ENCODE results near the gene POP7.

The POP7 gene

DNA sequence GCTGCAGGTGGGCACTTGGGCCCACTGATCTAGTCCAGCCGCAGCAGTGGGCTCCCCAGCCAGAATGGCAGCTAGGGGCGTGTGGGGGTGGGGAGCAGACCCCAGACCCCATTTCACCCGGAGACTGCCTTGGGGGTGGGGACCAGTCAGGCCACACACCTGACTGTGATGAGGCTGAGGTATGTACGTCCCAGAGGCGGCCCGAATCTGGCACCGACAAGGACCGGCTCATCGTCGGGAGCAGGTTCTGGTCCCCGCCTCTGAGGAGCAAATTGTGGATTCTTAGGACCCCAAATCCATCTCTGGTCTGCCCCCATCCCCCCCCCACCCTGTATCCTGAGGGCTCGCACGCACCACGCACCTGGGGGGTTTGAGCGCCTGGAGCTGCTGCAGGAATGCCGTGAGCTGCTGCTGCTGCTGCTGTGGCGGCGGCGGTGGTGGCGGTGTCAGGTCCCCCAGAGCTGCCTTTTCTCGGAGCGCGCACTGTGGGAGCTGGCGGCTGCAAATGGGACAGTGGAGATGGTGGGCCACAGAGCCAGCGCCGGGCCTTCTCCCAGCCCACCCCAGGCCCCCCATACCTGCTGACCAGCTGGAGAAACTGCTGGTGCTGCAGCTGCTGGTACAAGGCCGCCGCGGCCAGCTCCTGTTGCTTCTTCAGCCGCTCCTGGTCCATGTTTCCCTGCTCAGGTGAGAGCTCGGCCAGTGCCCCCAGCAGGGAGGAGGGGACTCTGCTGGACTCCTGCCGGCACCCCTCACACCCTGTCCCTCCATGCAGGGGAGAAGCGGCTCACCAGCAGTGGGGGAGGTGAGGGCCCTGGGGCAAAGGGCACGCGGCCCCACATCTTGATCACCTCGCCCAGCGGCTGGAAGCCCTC lies 22.0 kb upstream of the POP7 start:
- Histone ChIP-seq H3K4me1 (ENCODE audit: insufficient read depth, low read length) (peaks cover 17% of the 10 kb centered on the region; the same call in 1 of the 2 replicates), H3K9me3 (ENCODE audit: control insufficient read depth, insufficient read depth, low read length) (no peaks in the 10 kb centered on the region), H3K9ac (ENCODE audit: low read depth, low read length) (no peak overlapping the region), H3K36me3 (ENCODE audit: insufficient read depth, low read length) (peaks cover 14% of the 10 kb centered on the region; the same call in 1 of the 2 replicates)

DNA sequence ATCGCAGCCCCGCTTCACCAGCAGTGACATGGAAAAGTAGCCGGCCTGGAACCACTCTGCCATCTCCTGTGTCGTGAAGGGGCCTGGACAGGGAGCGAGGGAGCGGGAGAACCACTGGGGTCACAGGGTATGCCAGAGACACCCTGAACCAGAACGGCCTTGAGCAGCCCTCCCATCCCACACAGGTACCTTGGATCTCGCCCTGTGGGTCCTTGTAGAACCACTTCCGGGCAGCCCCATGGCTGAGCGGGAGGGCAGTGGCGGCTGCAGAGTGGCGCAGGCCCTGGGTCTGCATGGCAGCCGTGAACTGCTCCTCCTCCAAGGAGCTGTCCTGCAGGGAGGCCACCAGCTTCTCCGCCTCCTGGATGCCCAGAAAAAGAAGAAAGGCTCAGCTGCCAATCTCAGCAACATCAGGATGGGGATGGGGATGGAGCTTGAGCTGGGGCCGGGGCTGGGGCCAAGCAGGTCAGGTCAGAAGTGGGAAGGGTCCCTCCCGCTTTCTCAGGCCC lies 21.3 kb upstream of the POP7 start:
- H3K9ac ChIP-seq (ENCODE audit: low read depth, low read length) = no peak overlapping the region
- peaks cover 17% of the 10 kb centered on the region; the same call in 1 of the 2 replicates for H3K4me1 ChIP-seq (ENCODE audit: insufficient read depth, low read length)
- peaks cover 14% of the 10 kb centered on the region; the same call in 1 of the 2 replicates for H3K36me3 ChIP-seq (ENCODE audit: insufficient read depth, low read length)

DNA sequence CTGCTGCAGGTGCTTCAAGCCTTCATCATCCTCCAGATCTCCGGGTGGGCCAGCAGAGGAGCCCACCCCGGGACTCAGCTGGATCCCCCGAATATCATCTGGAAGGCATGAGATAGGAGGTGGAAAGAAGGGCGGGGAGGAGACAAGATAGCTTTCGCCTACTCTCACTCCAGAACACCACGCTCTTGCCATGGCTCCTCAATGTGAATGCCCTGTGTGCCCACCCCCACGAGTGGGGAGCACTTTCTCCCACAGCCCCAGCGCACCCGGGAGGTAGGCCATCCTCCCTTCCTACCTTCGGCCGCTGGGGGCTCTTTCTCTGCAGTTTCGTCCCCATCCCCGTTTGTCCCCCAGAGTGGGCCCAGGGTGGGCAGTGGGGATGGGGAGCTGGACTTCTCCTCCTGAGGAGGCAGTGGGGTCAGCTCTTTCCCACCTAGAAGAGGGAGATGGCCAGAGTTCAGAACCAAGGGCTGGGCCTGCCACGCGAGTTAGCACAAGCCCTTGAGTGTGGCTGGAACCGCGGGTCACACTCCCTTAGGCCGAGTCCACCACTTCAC lies 20.8 kb upstream of the POP7 start:
- peaks cover 17% of the 10 kb centered on the region; the same call in 1 of the 2 replicates for H3K36me3 ChIP-seq (ENCODE audit: insufficient read depth, low read length)
- H3K9ac ChIP-seq (ENCODE audit: low read depth, low read length) = no peak overlapping the region
- H3K9me3 ChIP-seq (ENCODE audit: control insufficient read depth, insufficient read depth, low read length) = no peaks in the 10 kb centered on the region
- peaks cover 16% of the 10 kb centered on the region; the same call in 1 of the 2 replicates for H3K4me1 ChIP-seq (ENCODE audit: insufficient read depth, low read length)

More for the DNA sequence above, 21.3 kb upstream of the POP7 start:
- H3K9me3 ChIP-seq (ENCODE audit: control insufficient read depth, insufficient read depth, low read length) = no peaks in the 10 kb centered on the region

DNA sequence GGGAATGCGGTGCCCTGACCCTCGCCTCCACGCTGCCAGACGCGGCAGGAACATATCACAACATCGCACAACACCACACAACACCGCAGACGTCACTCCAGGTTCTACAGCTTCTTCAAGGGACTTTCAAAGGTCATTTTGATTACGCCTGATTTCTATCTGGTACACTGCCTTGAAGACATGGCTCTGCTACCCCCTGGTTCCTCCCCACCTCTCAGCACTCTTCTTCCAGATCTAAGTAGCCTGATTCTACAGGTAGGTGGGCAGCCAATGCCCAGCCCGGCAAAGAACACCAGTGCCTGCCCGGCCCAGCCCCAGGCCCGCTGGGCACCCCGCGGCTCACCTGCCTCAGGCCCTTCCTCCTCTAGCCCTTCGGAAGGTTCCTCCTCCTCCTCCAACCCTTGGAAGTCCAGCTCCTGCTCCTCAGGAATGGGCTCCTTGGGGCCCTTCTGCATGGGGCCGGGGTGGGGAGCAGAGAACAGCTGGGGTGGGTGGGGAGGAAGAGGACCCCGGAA lies 20.2 kb upstream of the POP7 start:
- H3K36me3 ChIP-seq (ENCODE audit: insufficient read depth, low read length) = peaks cover 18% of the 10 kb centered on the region; the same call in 1 of the 2 replicates
- H3K4me1 ChIP-seq (ENCODE audit: insufficient read depth, low read length) = peaks cover 13% of the 10 kb centered on the region; the same call in 1 of the 2 replicates
- H3K9ac ChIP-seq (ENCODE audit: low read depth, low read length) = no peak overlapping the region
- H3K9me3 ChIP-seq (ENCODE audit: control insufficient read depth, insufficient read depth, low read length) = no peaks in the 10 kb centered on the region

DNA sequence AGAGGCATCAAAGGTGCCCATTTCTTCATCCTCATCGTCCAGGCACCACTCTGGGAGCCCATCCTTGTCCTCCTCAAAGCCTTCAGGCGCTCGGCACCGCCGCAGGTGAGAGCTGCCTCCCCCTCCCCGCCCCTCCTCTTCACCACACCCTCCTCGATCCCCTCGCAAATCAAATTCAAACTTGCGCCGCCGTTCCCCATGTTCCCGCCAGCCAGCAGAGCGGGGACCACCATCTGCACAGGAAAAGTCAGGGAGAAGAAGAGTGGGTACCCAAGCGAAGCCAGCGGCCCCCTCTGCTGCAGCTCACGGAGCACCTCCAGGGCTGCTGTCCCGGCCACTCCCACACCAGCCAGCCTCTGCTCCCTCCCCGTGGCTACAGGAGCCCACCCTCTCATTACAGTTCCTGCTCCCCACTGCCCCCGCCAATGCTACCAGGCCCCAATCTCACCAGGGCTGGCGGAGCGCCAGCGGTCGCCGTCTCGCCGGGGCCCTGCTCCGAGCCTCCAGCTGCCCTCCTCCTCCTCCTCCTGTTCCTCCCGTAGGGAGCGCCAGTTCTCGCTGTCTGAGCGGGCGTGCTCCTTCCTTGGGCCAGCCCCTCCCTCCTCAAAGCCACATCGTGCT lies 19.6 kb upstream of the POP7 start:
- no peak overlapping the region for H3K9ac ChIP-seq (ENCODE audit: low read depth, low read length)
- H3K9me3 ChIP-seq (ENCODE audit: control insufficient read depth, insufficient read depth, low read length) = no peaks in the 10 kb centered on the region
- H3K4me1 ChIP-seq (ENCODE audit: insufficient read depth, low read length) = peaks cover 15% of the 10 kb centered on the region; the same call in 1 of the 2 replicates
- peaks cover 17% of the 10 kb centered on the region; the same call in 1 of the 2 replicates for H3K36me3 ChIP-seq (ENCODE audit: insufficient read depth, low read length)

DNA sequence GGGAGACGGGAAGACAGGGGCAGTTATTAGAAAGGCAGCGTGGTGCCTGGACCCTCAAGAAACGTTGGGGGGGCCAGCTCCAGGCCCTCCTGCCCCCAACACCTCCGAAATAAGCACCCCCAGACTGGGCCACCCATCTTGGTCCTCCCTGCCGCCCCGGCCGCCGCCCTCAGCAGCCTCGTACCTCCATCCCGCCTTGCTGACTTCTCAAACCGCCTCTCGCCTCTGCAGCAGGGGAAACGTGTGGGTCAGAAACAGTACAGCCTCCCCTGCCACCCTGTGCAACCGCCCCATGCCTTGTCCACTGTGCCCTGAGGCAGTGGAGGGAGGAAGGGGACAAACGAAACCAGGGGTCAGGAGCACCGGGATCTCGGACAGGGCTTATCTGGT lies 19.1 kb upstream of the POP7 start:
- H3K9me3 ChIP-seq (ENCODE audit: control insufficient read depth, insufficient read depth, low read length) = no peaks in the 10 kb centered on the region
- peaks cover 14% of the 10 kb centered on the region for H3K4me1 ChIP-seq (ENCODE audit: insufficient read depth, low read length)
- H3K36me3 ChIP-seq (ENCODE audit: insufficient read depth, low read length) = peaks cover 14% of the 10 kb centered on the region; the same call in 1 of the 2 replicates
- H3K9ac ChIP-seq (ENCODE audit: low read depth, low read length) = no peak overlapping the region

DNA sequence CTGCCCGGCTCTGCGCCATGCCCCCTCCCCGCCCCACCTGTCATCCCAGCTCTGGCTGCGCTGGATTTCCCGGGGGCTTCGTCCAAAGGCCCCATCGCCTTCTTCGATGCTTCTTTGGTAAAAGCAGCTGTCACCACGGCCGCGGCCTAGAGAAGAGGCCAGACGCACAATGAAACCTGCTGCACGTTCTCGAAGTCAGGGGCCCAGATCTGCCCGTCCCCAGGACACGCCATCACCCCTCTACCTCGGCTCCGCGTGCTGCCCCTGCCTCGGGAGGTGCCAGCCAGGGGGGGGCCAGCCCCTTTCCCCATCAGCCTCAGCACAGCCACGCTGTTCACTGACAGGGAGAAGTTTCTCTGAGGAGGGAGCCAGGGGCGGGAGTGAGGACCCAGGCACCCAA lies 18.7 kb upstream of the POP7 start:
- Histone ChIP-seq H3K9me3 (ENCODE audit: control insufficient read depth, insufficient read depth, low read length) (no peaks in the 10 kb centered on the region), H3K9ac (ENCODE audit: low read depth, low read length) (no peak overlapping the region), H3K4me1 (ENCODE audit: insufficient read depth, low read length) (peaks cover 14% of the 10 kb centered on the region), H3K36me3 (ENCODE audit: insufficient read depth, low read length) (peaks cover 12% of the 10 kb centered on the region; the same call in 1 of the 2 replicates)

DNA sequence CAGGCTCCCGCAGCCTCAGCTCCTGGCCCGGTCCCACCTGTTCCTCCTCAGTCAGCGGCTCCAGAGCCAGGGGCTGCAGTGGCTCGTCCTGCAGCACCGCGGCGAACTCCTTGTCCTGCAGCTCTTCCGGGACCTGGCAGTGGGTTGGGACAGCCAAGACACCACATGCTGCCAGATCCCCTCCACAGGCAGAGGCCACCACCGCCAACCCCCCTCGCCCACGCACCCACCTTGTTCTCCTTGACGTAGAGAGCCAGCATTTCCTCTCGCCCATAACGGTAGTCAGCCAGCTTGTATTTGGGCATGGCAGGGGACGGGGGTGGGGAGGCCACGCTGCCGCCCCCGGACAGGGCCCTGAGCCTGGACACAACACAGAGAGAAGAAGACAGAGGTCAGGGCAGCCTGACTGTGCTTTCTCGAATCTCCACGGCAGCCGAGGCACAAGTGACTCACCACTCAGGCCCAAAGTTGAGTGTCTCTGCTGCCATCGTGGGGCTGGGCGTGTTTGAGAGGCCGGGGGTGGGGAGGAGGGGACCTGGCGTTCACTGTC lies 18.1 kb upstream of the POP7 start:
- Histone ChIP-seq H3K36me3 (ENCODE audit: insufficient read depth, low read length) (peaks cover 12% of the 10 kb centered on the region), H3K9ac (ENCODE audit: low read depth, low read length) (no peak overlapping the region), H3K4me1 (ENCODE audit: insufficient read depth, low read length) (peaks cover 19% of the 10 kb centered on the region), H3K9me3 (ENCODE audit: control insufficient read depth, insufficient read depth, low read length) (no peaks in the 10 kb centered on the region)

DNA sequence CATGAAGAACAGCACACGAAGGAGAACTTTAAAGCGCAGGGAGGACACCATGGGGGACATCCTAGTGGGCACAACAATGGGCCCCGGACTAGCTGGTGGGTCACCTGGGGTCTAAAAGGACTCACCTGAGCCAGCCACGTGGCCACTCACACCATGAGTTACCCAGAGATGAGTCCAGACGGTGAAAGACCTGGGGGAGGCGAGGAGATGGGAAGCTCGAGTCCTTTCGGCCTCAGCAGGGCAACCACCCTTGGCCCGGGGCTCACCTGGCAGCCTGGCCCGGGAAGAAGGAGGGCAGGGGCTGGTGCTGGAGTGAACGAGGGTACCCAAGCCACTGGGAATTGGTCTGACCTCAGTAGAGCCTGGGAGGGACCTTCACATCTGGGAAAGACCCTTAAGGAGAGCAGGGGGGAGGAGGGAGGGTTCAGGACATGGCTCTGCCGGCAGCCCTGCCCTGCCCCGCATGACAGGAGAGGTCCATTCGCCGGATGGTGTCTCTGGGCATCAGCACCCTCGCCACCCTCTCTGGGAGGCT lies 17.5 kb upstream of the POP7 start:
- Histone ChIP-seq H3K4me1 (ENCODE audit: insufficient read depth, low read length) (peaks cover 22% of the 10 kb centered on the region), H3K36me3 (ENCODE audit: insufficient read depth, low read length) (peaks cover 12% of the 10 kb centered on the region)

DNA sequence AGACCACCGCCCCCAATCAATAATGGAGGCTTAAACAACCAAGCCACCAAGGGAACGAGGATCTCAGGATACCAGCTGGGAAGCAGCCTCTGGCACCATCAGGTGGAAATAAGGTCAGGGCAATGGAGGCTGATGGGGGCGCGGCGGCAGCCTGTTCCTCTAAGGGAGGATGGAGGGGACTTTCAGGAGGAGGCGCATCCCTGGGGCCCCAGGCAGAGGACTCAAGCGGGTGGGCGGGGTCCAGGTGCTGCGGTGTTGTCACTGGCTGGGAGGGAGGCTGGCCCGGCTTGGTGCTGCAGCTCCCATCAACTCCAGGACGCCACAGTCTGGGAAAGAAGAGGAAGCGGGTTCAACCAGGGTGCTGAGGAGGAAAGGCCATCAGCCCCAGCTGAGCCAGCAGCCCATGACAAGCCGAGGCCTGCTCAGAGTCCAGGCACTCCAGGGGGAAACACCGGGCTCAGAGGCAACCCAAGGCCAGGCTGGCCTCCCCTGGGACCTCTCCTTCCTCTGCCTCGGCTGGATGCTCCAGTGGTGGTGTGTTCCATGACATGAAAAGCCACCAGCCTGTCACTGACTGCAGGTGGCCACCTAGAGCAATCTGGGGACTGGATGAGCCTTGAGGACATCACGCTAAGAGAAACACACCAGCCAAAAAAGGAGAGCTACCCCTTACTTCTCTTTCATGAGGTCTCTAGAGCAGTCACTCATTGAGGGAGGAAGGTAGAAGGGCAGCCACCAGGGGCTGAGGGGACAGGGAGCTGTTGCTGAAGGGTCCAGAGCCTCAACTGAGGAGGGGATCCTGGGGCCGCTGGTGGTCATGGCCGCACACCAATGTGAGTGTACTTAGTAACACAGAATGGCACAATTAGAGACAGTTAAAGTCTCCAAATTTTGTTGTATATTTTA lies 16.4 kb upstream of the POP7 start:
- Histone ChIP-seq H3K9ac (ENCODE audit: low read depth, low read length) (no peak overlapping the region), H3K4me1 (ENCODE audit: insufficient read depth, low read length) (peaks cover 22% of the 10 kb centered on the region), H3K36me3 (ENCODE audit: insufficient read depth, low read length) (peaks cover 12% of the 10 kb centered on the region), H3K9me3 (ENCODE audit: control insufficient read depth, insufficient read depth, low read length) (no peaks in the 10 kb centered on the region)

More for the DNA sequence above, 17.5 kb upstream of the POP7 start:
- Histone ChIP-seq H3K9me3 (ENCODE audit: control insufficient read depth, insufficient read depth, low read length) (no peaks in the 10 kb centered on the region), H3K9ac (ENCODE audit: low read depth, low read length) (no peak overlapping the region)

DNA sequence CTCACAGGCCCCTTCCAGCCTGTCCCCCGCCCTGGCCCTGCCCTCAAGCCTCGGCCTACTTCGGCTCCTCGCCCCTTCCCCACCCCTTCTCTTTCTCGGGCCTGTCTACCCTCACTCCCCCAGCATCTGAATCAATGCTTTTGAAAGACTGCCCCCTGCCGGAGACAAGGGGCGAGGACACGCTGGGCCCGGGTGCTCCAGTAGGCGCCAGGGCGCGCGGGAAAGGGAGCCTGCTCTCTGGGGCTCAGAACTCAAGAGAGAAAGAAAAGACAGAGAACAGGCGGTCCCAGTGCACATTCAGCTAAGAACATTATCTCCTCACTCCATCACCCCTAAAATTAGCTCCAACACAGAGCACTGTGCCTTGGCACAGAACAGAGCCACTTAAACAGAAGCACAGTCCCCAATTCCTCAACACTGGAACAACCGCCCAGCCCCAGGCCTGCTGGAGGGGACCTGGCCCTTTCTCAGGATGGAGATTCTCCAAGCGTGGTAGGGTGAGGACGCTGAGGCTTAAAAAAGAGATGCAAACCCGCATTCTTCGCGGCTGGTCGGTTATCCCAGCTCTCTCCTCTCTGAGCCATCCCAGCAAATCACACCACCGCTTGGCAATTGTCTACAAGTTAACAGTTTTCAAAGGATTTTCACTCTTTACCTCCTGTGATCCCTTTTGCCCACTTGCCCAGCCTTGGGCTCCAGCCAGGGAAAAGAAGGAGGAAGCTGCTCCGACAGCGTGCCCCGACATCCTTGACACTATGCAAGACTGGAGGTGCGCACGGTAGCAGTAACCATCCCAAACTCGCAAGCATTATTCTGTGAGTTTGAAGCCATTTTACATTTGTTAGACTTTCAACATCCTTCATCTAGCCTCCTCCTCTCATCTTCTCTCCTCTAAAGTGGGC lies 14.0 kb upstream of the POP7 start:
- H3K4me1 ChIP-seq (ENCODE audit: insufficient read depth, low read length) = peaks cover 26% of the 10 kb centered on the region
- H3K9ac ChIP-seq (ENCODE audit: low read depth, low read length) = peak overlapping the region; percentile 89; the same call in 1 of the 2 replicates
- peaks cover 4% of the 10 kb centered on the region; the same call in 1 of the 2 replicates for H3K36me3 ChIP-seq (ENCODE audit: insufficient read depth, low read length)
- no peaks in the 10 kb centered on the region for H3K9me3 ChIP-seq (ENCODE audit: control insufficient read depth, insufficient read depth, low read length)

DNA sequence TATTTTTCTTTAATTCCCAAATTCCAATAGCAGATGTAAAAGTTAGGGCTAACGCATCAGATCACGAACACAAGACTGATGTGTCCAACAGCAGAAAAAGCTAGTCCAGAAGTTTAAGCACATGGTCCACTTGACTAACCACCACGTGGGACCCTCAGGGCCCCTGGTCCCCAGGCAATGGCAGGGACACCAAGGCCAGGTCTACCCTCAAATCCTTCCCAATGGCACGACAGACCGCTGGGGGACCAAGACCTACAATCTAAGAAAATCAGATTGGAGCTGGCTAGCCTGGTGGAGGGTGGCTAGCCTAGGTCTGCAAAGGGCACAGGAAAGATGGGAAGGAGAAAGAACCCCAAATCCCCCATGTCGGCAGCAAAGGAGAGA lies 13.4 kb upstream of the POP7 start:
- Histone ChIP-seq H3K9me3 (ENCODE audit: control insufficient read depth, insufficient read depth, low read length) (no peaks in the 10 kb centered on the region), H3K9ac (ENCODE audit: low read depth, low read length) (peak overlapping the region; percentile 89), H3K36me3 (ENCODE audit: insufficient read depth, low read length) (peaks cover 4% of the 10 kb centered on the region; the same call in 1 of the 2 replicates), H3K4me1 (ENCODE audit: insufficient read depth, low read length) (peaks cover 26% of the 10 kb centered on the region)

Measured in ES-I3 (cell line).